Uterus (tissue), 4 donors: ENCODE data around the gene BGN. TPM values are rescaled to one million over a fixed set of nuclear protein-coding genes. Genes with fewer than 3 reads are reported as not detected.

Experiments
- DNase-seq, 2 donors: peaks; one replicate each; pipeline ENCODE4 v3.0.0-alpha.2; 2019 to 2020
- H3K27ac ChIP-seq, 2 donors: fragments of 200-600 bp; sonication (generic); 1 replicate in 1 of 2; 2 replicates in 1 of 2; pipeline ENCODE4 v1.5.1; 2016 to 2018
- H3K27me3 ChIP-seq, 2 donors: fragments of 200-600 bp; sonication (generic); one replicate each; pipeline ENCODE4 v1.5.1; 2018 to 2019; ENCODE audit warnings: control low read depth in 1 of 2
- H3K36me3 ChIP-seq, 2 donors: fragments of 200-600 bp; sonication (generic); one replicate each; pipeline ENCODE4 v1.5.1; 2019; ENCODE audit warnings: control low read depth in 1 of 2
- H3K4me1 ChIP-seq, 2 donors: fragments of 200-600 bp; sonication (generic); one replicate each; pipeline ENCODE4 v1.5.1; 2018 to 2019; ENCODE audit warnings: control low read depth in 1 of 2
- H3K4me3 ChIP-seq, 2 donors: fragments of 200-600 bp; sonication (generic); 1 replicate in 1 of 2; 2 replicates in 1 of 2; pipeline ENCODE4 v1.5.1; 2018 to 2019; ENCODE audit warnings: mild to moderate bottlenecking in 1 of 2
- H3K9me3 ChIP-seq, 2 donors: fragments of 200-600 bp; sonication (generic); one replicate each; pipeline ENCODE4 v1.5.1; 2019; ENCODE audit warnings: control low read depth in 1 of 2
- POLR2A ChIP-seq, 2 donors: fragments of 450-650 bp; IDR thresholded peaks; one replicate each; pipeline ENCODE4 v1.6.1; 2016; ENCODE audit warnings: antibody characterized with exemption in 2 of 2, mild to moderate bottlenecking in 1 of 2, moderate library complexity in 1 of 2
- intact Hi-C: fragments of 100-400 bp; cut with DNase I; formaldehyde crosslinking; loops from one replicate; pipeline ENCODE4 v1.15.1; 2023; ENCODE audit warnings: low total_unique reads
- total RNA-seq, 4 donors: library from RNA; depleted of rRNA in 3 of 4; stranded (reverse); fragments of >200 nt in 3 of 4; gene quantifications; one replicate each; pipeline versions ENCODE4 v1.1.0 to v1.2.4, GENCODE V29; 2014 to 2023
- TF ChIP-seq, protein P1 (sequence below), 4 experiments: fragments of 200-600 bp in 2 of 4; fragments of 450-650 bp in 2 of 4; sonication (generic) in 2 of 4; IDR thresholded peaks; one replicate each; pipeline ENCODE4 v1.5.1; 2016 to 2019; ENCODE audit warnings: antibody characterized with exemption in 4 of 4, mild to moderate bottlenecking in 2 of 4, moderate library complexity in 1 of 4
- donor health status: DM: yes; HTN: yes; CAD: no.

BGN gene
- total RNA-seq, 4 donors from 2014 or later = 36.8 to 91.5 (median 50.0) TPM

GRCh38 chrX:153539979-153540358, 45.2 kb downstream of the BGN start:
- no peaks in the 10 kb centered on the region for H3K27me3 ChIP-seq
- intact Hi-C loops = no loop called here

DNA sequence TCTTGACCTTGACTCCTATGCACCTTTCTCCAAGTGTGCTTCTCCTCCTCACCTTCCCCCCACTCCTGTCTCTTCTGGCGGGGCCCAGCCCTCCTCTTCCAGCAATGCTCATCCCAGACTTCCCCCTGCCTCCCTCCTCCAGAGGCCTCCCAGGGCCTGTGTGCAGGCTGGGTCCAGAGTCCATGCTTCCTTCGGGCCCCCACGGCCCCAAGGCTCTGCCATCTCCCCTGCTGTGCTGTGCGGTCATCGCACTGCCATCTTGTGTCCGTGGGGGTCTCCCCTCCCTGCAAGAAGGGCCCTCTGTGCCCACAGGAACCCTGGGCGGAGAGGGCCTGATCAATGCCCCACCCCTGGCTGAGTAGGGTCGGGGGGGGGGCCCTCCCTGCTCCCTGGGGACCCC, 49.9 kb downstream of the BGN start:
- intact Hi-C loops = no loop called here
- no peaks in the 10 kb centered on the region for H3K36me3 ChIP-seq
- no peak overlapping the region for H3K4me3 ChIP-seq
- no peaks in the 10 kb centered on the region for H3K9me3 ChIP-seq
- no peaks in the 10 kb centered on the region for H3K27me3 ChIP-seq
- H3K27ac ChIP-seq = no peak overlapping the region
- no peaks in the 10 kb centered on the region for H3K4me1 ChIP-seq
- no peak for TF ChIP-seq POLR2A (IDR thresholded peaks at IDR 0.05)
- TF ChIP-seq, protein P1, sequence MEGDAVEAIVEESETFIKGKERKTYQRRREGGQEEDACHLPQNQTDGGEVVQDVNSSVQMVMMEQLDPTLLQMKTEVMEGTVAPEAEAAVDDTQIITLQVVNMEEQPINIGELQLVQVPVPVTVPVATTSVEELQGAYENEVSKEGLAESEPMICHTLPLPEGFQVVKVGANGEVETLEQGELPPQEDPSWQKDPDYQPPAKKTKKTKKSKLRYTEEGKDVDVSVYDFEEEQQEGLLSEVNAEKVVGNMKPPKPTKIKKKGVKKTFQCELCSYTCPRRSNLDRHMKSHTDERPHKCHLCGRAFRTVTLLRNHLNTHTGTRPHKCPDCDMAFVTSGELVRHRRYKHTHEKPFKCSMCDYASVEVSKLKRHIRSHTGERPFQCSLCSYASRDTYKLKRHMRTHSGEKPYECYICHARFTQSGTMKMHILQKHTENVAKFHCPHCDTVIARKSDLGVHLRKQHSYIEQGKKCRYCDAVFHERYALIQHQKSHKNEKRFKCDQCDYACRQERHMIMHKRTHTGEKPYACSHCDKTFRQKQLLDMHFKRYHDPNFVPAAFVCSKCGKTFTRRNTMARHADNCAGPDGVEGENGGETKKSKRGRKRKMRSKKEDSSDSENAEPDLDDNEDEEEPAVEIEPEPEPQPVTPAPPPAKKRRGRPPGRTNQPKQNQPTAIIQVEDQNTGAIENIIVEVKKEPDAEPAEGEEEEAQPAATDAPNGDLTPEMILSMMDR (IDR thresholded peaks at IDR 0.05) = no peak
- no peak for DNase-seq

More at GRCh38 chrX:153539979-153540358, 45.2 kb downstream of the BGN start:
- no peaks in the 10 kb centered on the region for H3K9me3 ChIP-seq
- no peaks in the 10 kb centered on the region for H3K36me3 ChIP-seq
- TF ChIP-seq POLR2A (IDR thresholded peaks at IDR 0.05) = no peak
- TF ChIP-seq, protein P1 (IDR thresholded peaks at IDR 0.05) = no peak
- no peak overlapping the region for H3K4me3 ChIP-seq
- DNase-seq = no peak
- H3K27ac ChIP-seq = no peak overlapping the region
- no peaks in the 10 kb centered on the region for H3K4me1 ChIP-seq

DNA sequence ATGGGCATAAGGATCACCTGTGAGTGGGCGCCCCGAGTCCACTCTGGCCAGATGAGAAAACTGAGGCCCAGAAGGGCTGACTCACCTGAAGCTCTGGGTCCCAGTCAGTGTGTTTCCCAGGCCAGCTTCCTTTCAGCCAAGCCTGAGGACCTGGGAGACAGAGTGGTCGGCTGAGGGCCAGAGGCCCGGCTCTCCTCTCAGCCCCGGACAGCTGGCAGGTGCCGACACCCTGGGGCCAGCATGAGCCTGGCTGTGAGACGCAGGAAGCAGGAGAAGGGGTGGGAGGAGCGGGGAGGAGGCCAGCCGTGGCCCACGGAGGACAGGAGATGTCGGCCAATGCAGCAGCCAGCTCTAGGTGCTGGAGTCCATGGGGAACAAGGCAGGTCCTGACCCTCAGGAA, 51.6 kb downstream of the BGN start:
- Histone ChIP-seq H3K4me1 (no peaks in the 10 kb centered on the region), H3K9me3 (no peaks in the 10 kb centered on the region), H3K27ac (no peak overlapping the region), H3K36me3 (no peaks in the 10 kb centered on the region), H3K27me3 (no peaks in the 10 kb centered on the region), H3K4me3 (no peak overlapping the region)
- DNase-seq = no peak
- intact Hi-C loops = no loop called here
- TF ChIP-seq, protein P1 (IDR thresholded peaks at IDR 0.05) = no peak
- no peak for TF ChIP-seq POLR2A (IDR thresholded peaks at IDR 0.05)

DNA sequence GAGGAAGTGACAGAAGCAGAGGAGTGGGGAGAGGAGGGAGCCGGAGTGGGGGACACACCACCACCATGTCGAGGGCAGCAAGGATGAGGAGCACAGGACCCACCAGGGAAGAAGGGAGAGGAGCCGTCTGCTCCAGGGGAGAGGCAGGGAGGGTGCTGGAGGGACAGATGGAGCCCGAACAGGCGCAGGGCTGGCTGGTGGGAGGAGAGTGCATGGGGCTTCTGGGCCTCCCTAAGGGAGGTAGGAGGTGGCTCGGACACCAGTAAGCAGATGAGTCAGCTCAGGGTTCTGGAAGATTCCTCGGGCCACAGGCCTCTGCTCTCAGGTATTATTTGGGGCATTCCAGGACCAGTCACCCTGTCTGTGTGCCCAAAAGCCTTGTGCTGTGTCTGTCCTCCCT, 52.4 kb downstream of the BGN start:
- no peaks in the 10 kb centered on the region for H3K27me3 ChIP-seq
- no peak overlapping the region for H3K4me3 ChIP-seq
- no peaks in the 10 kb centered on the region for H3K4me1 ChIP-seq
- H3K9me3 ChIP-seq = no peaks in the 10 kb centered on the region
- H3K27ac ChIP-seq = no peak overlapping the region
- no peaks in the 10 kb centered on the region for H3K36me3 ChIP-seq
- DNase-seq = no peak
- intact Hi-C loops = no loop called here
- TF ChIP-seq POLR2A (IDR thresholded peaks at IDR 0.05) = no peak
- TF ChIP-seq, protein P1 (IDR thresholded peaks at IDR 0.05) = no peak

DNA sequence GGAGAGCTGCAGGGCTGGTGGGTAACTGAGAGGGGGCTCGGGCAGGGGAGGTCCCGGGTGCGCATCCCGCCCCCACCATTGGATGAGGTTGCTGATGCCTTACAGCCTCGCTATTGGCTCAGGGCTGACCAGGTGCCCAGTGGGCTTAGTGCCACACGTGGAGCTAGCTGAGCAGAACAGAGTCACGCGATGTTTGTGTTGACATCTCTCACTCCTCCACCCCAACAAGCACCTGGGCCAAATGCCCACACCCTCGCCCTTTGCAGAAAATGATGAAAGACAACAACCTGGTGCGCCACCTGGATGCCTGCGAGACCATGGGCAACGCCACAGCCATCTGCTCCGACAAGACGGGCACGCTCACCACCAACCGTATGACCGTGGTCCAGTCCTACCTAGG, 54.5 kb downstream of the BGN start:
- intact Hi-C loops = no loop called here
- TF ChIP-seq, protein P1 (IDR thresholded peaks at IDR 0.05) = no peak
- TF ChIP-seq POLR2A (IDR thresholded peaks at IDR 0.05) = no peak
- Histone ChIP-seq H3K4me1 (no peaks in the 10 kb centered on the region), H3K9me3 (no peaks in the 10 kb centered on the region), H3K27me3 (no peaks in the 10 kb centered on the region), H3K36me3 (no peaks in the 10 kb centered on the region), H3K27ac (no peak overlapping the region), H3K4me3 (no peak overlapping the region)
- no peak for DNase-seq
